Measurements from ENCODE around the gene HP. TPM values are rescaled to one million over a fixed set of nuclear protein-coding genes. Genes with fewer than 3 reads are reported as not detected.

Gene HP
- total and polyA plus RNA-seq, 4 experiments from 2014 or later, result not detected

GRCh38 chr16:72043539-72043938 is 10.8 kb upstream of the HP start:
- H3K4me1 ChIP-seq (ENCODE audit: insufficient read depth, low read length), result no peaks in the 10 kb centered on the region
- intact Hi-C loops (cut with micrococcal nuclease), result no loop called here
- no peak overlapping the region for H3K27ac ChIP-seq (ENCODE audit: low read depth, low read length)
- peaks cover 25 to 27% of the 10 kb centered on the region in 2 donors for H3K36me3 Mint-ChIP-seq
- POLR2A ChIA-PET (ENCODE audit: partially characterized antibody), result no interaction called here
- H3K27me3 Mint-ChIP-seq, result no peaks in the 10 kb centered on the region
- DNase-seq, result no peak
- CTCF ChIA-PET (ENCODE audit: partially characterized antibody), result no interaction called here
- H3K27ac Mint-ChIP-seq, result no peak overlapping the region
- no peak overlapping the region for H3K4me3 ChIP-seq (ENCODE audit: low read length in 2 of 2)
- peaks cover 0 to 4% (median 0%) of the 10 kb centered on the region in 8 donors for H3K9me3 Mint-ChIP-seq
- H3K4me1 Mint-ChIP-seq, result no peaks in the 10 kb centered on the region
- H3K36me3 ChIP-seq (ENCODE audit: insufficient read depth, low read length), result no peaks in the 10 kb centered on the region
- no peaks in the 10 kb centered on the region for H3K9me3 ChIP-seq (ENCODE audit: control insufficient read depth in 1 of 2, low read length in 2 of 2)
- H3K4me3 Mint-ChIP-seq, result no peak overlapping the region
- H3K27me3 ChIP-seq (ENCODE audit: insufficient read depth, low read length), result no peaks in the 10 kb centered on the region

- Histone ChIP-seq H3K27ac (ENCODE audit: low read depth, low read length) (no peak overlapping the region), H3K4me3 (ENCODE audit: low read length in 2 of 2) (no peak overlapping the region), H3K36me3 (ENCODE audit: insufficient read depth, low read length) (no peaks in the 10 kb centered on the region), H3K27me3 (ENCODE audit: insufficient read depth, low read length) (no peaks in the 10 kb centered on the region), H3K4me1 (ENCODE audit: insufficient read depth, low read length) (no peaks in the 10 kb centered on the region), H3K9me3 (ENCODE audit: control insufficient read depth in 1 of 2, low read length in 2 of 2) (no peaks in the 10 kb centered on the region)
- H3K4me1 Mint-ChIP-seq, result no peaks in the 10 kb centered on the region
- POLR2A ChIA-PET (ENCODE audit: partially characterized antibody), result no interaction called here
- H3K27ac Mint-ChIP-seq, result no peak overlapping the region
- H3K36me3 Mint-ChIP-seq, result peaks cover 27% of the 10 kb centered on the region in 2 donors
- no peak for DNase-seq
- H3K9me3 Mint-ChIP-seq, result peaks cover 0 to 10% (median 6%) of the 10 kb centered on the region in 8 donors
- no peaks in the 10 kb centered on the region for H3K27me3 Mint-ChIP-seq
- CTCF ChIA-PET (ENCODE audit: partially characterized antibody), result no interaction called here
- no peak overlapping the region for H3K4me3 Mint-ChIP-seq
- intact Hi-C loops (cut with micrococcal nuclease), result no loop called here
These were observed 10.0 kb upstream of the HP start for GRCh38 chr16:72044296-72044695.

- peaks cover under 1 to 16% (median 11%) of the 10 kb centered on the region in 8 donors for H3K9me3 Mint-ChIP-seq
- H3K4me3 ChIP-seq (ENCODE audit: low read length in 2 of 2), result no peak overlapping the region
- intact Hi-C loops (cut with micrococcal nuclease), result no loop called here
These were observed 9.4 kb upstream of the HP start for GRCh38 chr16:72044825-72045359.

GRCh38 chr16:72049110-72049509 is 5.2 kb upstream of the HP start:
- Histone ChIP-seq H3K9me3 (ENCODE audit: control insufficient read depth in 1 of 2, low read length in 2 of 2) (peaks cover 0 to 4% of the 10 kb centered on the region in 2 donors), H3K4me1 (ENCODE audit: insufficient read depth, low read length) (no peaks in the 10 kb centered on the region), H3K27ac (ENCODE audit: low read depth, low read length) (no peak overlapping the region), H3K36me3 (ENCODE audit: insufficient read depth, low read length) (no peaks in the 10 kb centered on the region), H3K4me3 (ENCODE audit: low read length in 2 of 2) (no peak overlapping the region), H3K27me3 (ENCODE audit: insufficient read depth, low read length) (no peaks in the 10 kb centered on the region)
- H3K9me3 Mint-ChIP-seq, result peaks cover 2 to 28% (median 17%) of the 10 kb centered on the region in 8 donors
- H3K27ac Mint-ChIP-seq, result no peak overlapping the region
- ChIA-PET CTCF (ENCODE audit: partially characterized antibody) (no interaction called here), POLR2A (ENCODE audit: partially characterized antibody) (no interaction called here)
- no peak for DNase-seq
- intact Hi-C loops (cut with micrococcal nuclease), result no loop called here
- no peaks in the 10 kb centered on the region for H3K27me3 Mint-ChIP-seq
- H3K36me3 Mint-ChIP-seq, result peaks cover 9 to 20% of the 10 kb centered on the region in 2 donors
- no peaks in the 10 kb centered on the region for H3K4me1 Mint-ChIP-seq
- H3K4me3 Mint-ChIP-seq, result no peak overlapping the region

More at GRCh38 chr16:72044825-72045359, 9.4 kb upstream of the HP start:
- Histone ChIP-seq H3K9me3 (ENCODE audit: control insufficient read depth in 1 of 2, low read length in 2 of 2) (peaks cover 0 to 3% of the 10 kb centered on the region in 2 donors), H3K27me3 (ENCODE audit: insufficient read depth, low read length) (no peaks in the 10 kb centered on the region), H3K4me1 (ENCODE audit: insufficient read depth, low read length) (no peaks in the 10 kb centered on the region), H3K27ac (ENCODE audit: low read depth, low read length) (no peak overlapping the region), H3K36me3 (ENCODE audit: insufficient read depth, low read length) (no peaks in the 10 kb centered on the region)
- ChIA-PET POLR2A (ENCODE audit: partially characterized antibody) (no interaction called here), CTCF (ENCODE audit: partially characterized antibody) (no interaction called here)
- no peaks in the 10 kb centered on the region for H3K27me3 Mint-ChIP-seq
- no peaks in the 10 kb centered on the region for H3K4me1 Mint-ChIP-seq
- H3K27ac Mint-ChIP-seq, result no peak overlapping the region
- peaks cover 28 to 30% of the 10 kb centered on the region in 2 donors for H3K36me3 Mint-ChIP-seq
- no peak for DNase-seq
- no peak overlapping the region for H3K4me3 Mint-ChIP-seq

GRCh38 chr16:72050769-72051464 is 3.4 kb upstream of the HP start:
- no peak for DNase-seq
- POLR2A ChIA-PET (ENCODE audit: partially characterized antibody), result no interaction called here
- Mint-ChIP-seq H3K27ac (no peak overlapping the region), H3K27me3 (no peaks in the 10 kb centered on the region), H3K4me1 (no peaks in the 10 kb centered on the region), H3K4me3 (no peak overlapping the region), H3K9me3 (peaks cover 2 to 28% (median 17%) of the 10 kb centered on the region in 8 donors), H3K36me3 (peaks cover 5 to 16% of the 10 kb centered on the region in 2 donors)
- Histone ChIP-seq H3K9me3 (ENCODE audit: control insufficient read depth in 1 of 2, low read length in 2 of 2) (peaks cover 0 to 4% of the 10 kb centered on the region in 2 donors), H3K36me3 (ENCODE audit: insufficient read depth, low read length) (no peaks in the 10 kb centered on the region), H3K27me3 (ENCODE audit: insufficient read depth, low read length) (no peaks in the 10 kb centered on the region), H3K4me3 (ENCODE audit: low read length in 2 of 2) (no peak overlapping the region), H3K27ac (ENCODE audit: low read depth, low read length) (no peak overlapping the region), H3K4me1 (ENCODE audit: insufficient read depth, low read length) (no peaks in the 10 kb centered on the region)
- intact Hi-C loops (cut with micrococcal nuclease), result no loop called here
- CTCF ChIA-PET (ENCODE audit: partially characterized antibody), result interaction anchor here (0.9 kb wide), 1 partner anchor 16 kb away, joined by 4 read pairs; no protein-coding TSS in a partner anchor

- no peaks in the 10 kb centered on the region for H3K4me1 Mint-ChIP-seq
- intact Hi-C loops (cut with micrococcal nuclease), result no loop called here
- H3K27ac ChIP-seq (ENCODE audit: low read depth, low read length), result no peak overlapping the region
These were observed 2.5 kb upstream of the HP start for GRCh38 chr16:72051818-72052217.

GRCh38 chr16:72055911-72056310 is 1.6 kb downstream of the HP start:
- Histone ChIP-seq H3K27ac (ENCODE audit: low read depth, low read length) (no peak overlapping the region), H3K4me3 (ENCODE audit: low read length in 2 of 2) (no peak overlapping the region), H3K4me1 (ENCODE audit: insufficient read depth, low read length) (no peaks in the 10 kb centered on the region), H3K36me3 (ENCODE audit: insufficient read depth, low read length) (no peaks in the 10 kb centered on the region), H3K27me3 (ENCODE audit: insufficient read depth, low read length) (no peaks in the 10 kb centered on the region), H3K9me3 (ENCODE audit: control insufficient read depth in 1 of 2, low read length in 2 of 2) (no peaks in the 10 kb centered on the region)
- POLR2A ChIA-PET (ENCODE audit: partially characterized antibody), result no interaction called here
- Mint-ChIP-seq H3K27ac (peak overlapping the region in 1 of 7 donors; percentile 22), H3K4me1 (no peaks in the 10 kb centered on the region), H3K4me3 (no peak overlapping the region), H3K36me3 (peaks cover 0 to 11% of the 10 kb centered on the region in 2 donors), H3K27me3 (no peaks in the 10 kb centered on the region), H3K9me3 (peaks cover 0 to 5% (median 0%) of the 10 kb centered on the region in 8 donors)
- no peak for DNase-seq
- intact Hi-C loops (cut with micrococcal nuclease), result no loop called here
- CTCF ChIA-PET (ENCODE audit: partially characterized antibody), result no interaction called here

More at GRCh38 chr16:72051818-72052217, 2.5 kb upstream of the HP start:
- Mint-ChIP-seq H3K36me3 (peaks cover 5 to 16% of the 10 kb centered on the region in 2 donors), H3K9me3 (peaks cover 2 to 28% (median 17%) of the 10 kb centered on the region in 8 donors), H3K27me3 (no peaks in the 10 kb centered on the region), H3K27ac (no peak overlapping the region), H3K4me3 (no peak overlapping the region)
- DNase-seq, result no peak
- H3K4me3 ChIP-seq (ENCODE audit: low read length in 2 of 2), result no peak overlapping the region
- H3K9me3 ChIP-seq (ENCODE audit: control insufficient read depth in 1 of 2, low read length in 2 of 2), result peaks cover 0 to 4% of the 10 kb centered on the region in 2 donors
- no peaks in the 10 kb centered on the region for H3K36me3 ChIP-seq (ENCODE audit: insufficient read depth, low read length)
- H3K27me3 ChIP-seq (ENCODE audit: insufficient read depth, low read length), result no peaks in the 10 kb centered on the region
- POLR2A ChIA-PET (ENCODE audit: partially characterized antibody), result no interaction called here
- CTCF ChIA-PET (ENCODE audit: partially characterized antibody), result no interaction called here
- no peaks in the 10 kb centered on the region for H3K4me1 ChIP-seq (ENCODE audit: insufficient read depth, low read length)
